Measurements from ENCODE around the gene ZBTB17.
"Not testable (repeated sequence)": the region's sequence is repeated elsewhere in the genome, so short reads cannot be mapped to it uniquely, and the experiment has no call there.

Gene ZBTB17

GRCh38 chr1:15983275-15983674, 7.4 kb upstream of the ZBTB17 start:
- H2BK120ac ChIP-seq (ENCODE audit: low read depth, low read length), result no peak overlapping the region

GRCh38 chr1:15981679-15982078, 5.8 kb upstream of the ZBTB17 start:
- no peak overlapping the region for H2BK120ac ChIP-seq (ENCODE audit: low read depth, low read length)
- H3K9ac ChIP-seq (ENCODE audit: low read length), result no peak overlapping the region
- no peak overlapping the region for H3K4me2 ChIP-seq (ENCODE audit: low read length, poor library complexity, severe bottlenecking)
- H3K79me1 ChIP-seq (replicated peaks; ENCODE audit: low read length, poor library complexity, severe bottlenecking), result no peaks in the 10 kb centered on the region
- no peak overlapping the region for H3K14ac ChIP-seq (ENCODE audit: low read length in 2 of 2)
- H2BK12ac ChIP-seq (ENCODE audit: low read length in 2 of 2), result no peak overlapping the region
- no peak overlapping the region for H3K4ac ChIP-seq (ENCODE audit: low read depth in 1 of 2, low read length in 2 of 2)
- H3K23ac ChIP-seq (ENCODE audit: low read length in 2 of 2), result no peak overlapping the region
- H3K27ac ChIP-seq (ENCODE audit: low read length, poor library complexity, severe bottlenecking), result no peak overlapping the region
- no peak overlapping the region for H3K18ac ChIP-seq (ENCODE audit: low read depth in 1 of 2, low read length in 2 of 2)
- peaks cover under 1% of the 10 kb centered on the region for H3K4me1 ChIP-seq (ENCODE audit: control insufficient read depth, insufficient read depth, low read depth, low read length)
- no peak overlapping the region for H4K91ac ChIP-seq (ENCODE audit: low read length)
- no peak overlapping the region for H2AFZ ChIP-seq (ENCODE audit: low read depth, low read length)
- 100% methylated on average over 1 of the region's 3 CpGs for WGBS
- H3K27me3 ChIP-seq (ENCODE audit: control insufficient read depth in 1 of 2, insufficient read depth in 1 of 2, low read length in 2 of 2), result peaks cover 0 to 4% of the 10 kb centered on the region in 2 experiments
- no peaks in the 10 kb centered on the region for H3K36me3 ChIP-seq (ENCODE audit: control insufficient read depth in 1 of 2, insufficient read depth in 2 of 2, low read depth in 1 of 2, low read length in 2 of 2)
- H2BK5ac ChIP-seq (ENCODE audit: low read depth, low read length, poor library complexity, severe bottlenecking), result no peak overlapping the region
- no peak overlapping the region for H3K4me3 ChIP-seq (ENCODE audit: insufficient read depth in 1 of 2, low read depth in 1 of 2, low read length in 2 of 2)
- peaks cover 13% of the 10 kb centered on the region for H3K9me3 ChIP-seq (ENCODE audit: control insufficient read depth, low read length)
- H4K8ac ChIP-seq (ENCODE audit: low read length), result no peak overlapping the region
- no peak for DNase-seq
- no peak overlapping the region for H2BK15ac ChIP-seq (ENCODE audit: low read depth, poor library complexity, severe bottlenecking)
- no peak overlapping the region for H2AK5ac ChIP-seq (ENCODE audit: low read length, severe bottlenecking)

More at GRCh38 chr1:15983275-15983674, 7.4 kb upstream of the ZBTB17 start:
- Histone ChIP-seq H3K9me3 (ENCODE audit: control insufficient read depth, low read length) (peaks cover 13% of the 10 kb centered on the region), H3K4me1 (ENCODE audit: control insufficient read depth, insufficient read depth, low read depth, low read length) (peaks cover 1% of the 10 kb centered on the region), H3K27me3 (ENCODE audit: control insufficient read depth in 1 of 2, insufficient read depth in 1 of 2, low read length in 2 of 2) (peaks cover 0 to 4% of the 10 kb centered on the region in 2 experiments), H3K4me3 (ENCODE audit: insufficient read depth in 1 of 2, low read depth in 1 of 2, low read length in 2 of 2) (peak overlapping the region in 1 of 2 experiments; percentile 36), H3K79me1 (replicated peaks; ENCODE audit: low read length, poor library complexity, severe bottlenecking) (no peaks in the 10 kb centered on the region), H2AK5ac (ENCODE audit: low read length, severe bottlenecking) (no peak overlapping the region), H2BK12ac (ENCODE audit: low read length in 2 of 2) (no peak overlapping the region), H2BK5ac (ENCODE audit: low read depth, low read length, poor library complexity, severe bottlenecking) (no peak overlapping the region), H3K9ac (ENCODE audit: low read length) (peak overlapping the region; percentile 72), H3K36me3 (ENCODE audit: control insufficient read depth in 1 of 2, insufficient read depth in 2 of 2, low read depth in 1 of 2, low read length in 2 of 2) (no peaks in the 10 kb centered on the region), H3K14ac (ENCODE audit: low read length in 2 of 2) (no peak overlapping the region), H2BK15ac (ENCODE audit: low read depth, poor library complexity, severe bottlenecking) (no peak overlapping the region), H3K4ac (ENCODE audit: low read depth in 1 of 2, low read length in 2 of 2) (no peak overlapping the region), H4K91ac (ENCODE audit: low read length) (no peak overlapping the region), H3K23ac (ENCODE audit: low read length in 2 of 2) (no peak overlapping the region), H3K27ac (ENCODE audit: low read length, poor library complexity, severe bottlenecking) (no peak overlapping the region), H3K18ac (ENCODE audit: low read depth in 1 of 2, low read length in 2 of 2) (no peak overlapping the region), H3K4me2 (ENCODE audit: low read length, poor library complexity, severe bottlenecking) (no peak overlapping the region), H2AFZ (ENCODE audit: low read depth, low read length) (no peak overlapping the region), H4K8ac (ENCODE audit: low read length) (no peak overlapping the region)
- no peak for DNase-seq
- WGBS, result 32% methylated on average over 1 of the region's 1 CpG

- not testable (repeated sequence) for H3K4ac ChIP-seq (ENCODE audit: low read depth in 1 of 2, low read length in 2 of 2); H3K27me3 ChIP-seq (ENCODE audit: control insufficient read depth in 1 of 2, insufficient read depth in 1 of 2, low read length in 2 of 2); H3K4me3 ChIP-seq (ENCODE audit: insufficient read depth in 1 of 2, low read depth in 1 of 2, low read length in 2 of 2); H2AK5ac ChIP-seq (ENCODE audit: low read length, severe bottlenecking); H2BK120ac ChIP-seq (ENCODE audit: low read depth, low read length); H3K18ac ChIP-seq (ENCODE audit: low read depth in 1 of 2, low read length in 2 of 2); H2BK12ac ChIP-seq (ENCODE audit: low read length in 2 of 2); H3K79me1 ChIP-seq (replicated peaks; ENCODE audit: low read length, poor library complexity, severe bottlenecking); H3K9ac ChIP-seq (ENCODE audit: low read length); H2AFZ ChIP-seq (ENCODE audit: low read depth, low read length); H2BK15ac ChIP-seq (ENCODE audit: low read depth, poor library complexity, severe bottlenecking); H3K23ac ChIP-seq (ENCODE audit: low read length in 2 of 2); H3K27ac ChIP-seq (ENCODE audit: low read length, poor library complexity, severe bottlenecking); H3K14ac ChIP-seq (ENCODE audit: low read length in 2 of 2); H3K4me2 ChIP-seq (ENCODE audit: low read length, poor library complexity, severe bottlenecking); DNase-seq; H4K91ac ChIP-seq (ENCODE audit: low read length); H2BK5ac ChIP-seq (ENCODE audit: low read depth, low read length, poor library complexity, severe bottlenecking); H3K36me3 ChIP-seq (ENCODE audit: control insufficient read depth in 1 of 2, insufficient read depth in 2 of 2, low read depth in 1 of 2, low read length in 2 of 2); H3K4me1 ChIP-seq (ENCODE audit: control insufficient read depth, insufficient read depth, low read depth, low read length); H4K8ac ChIP-seq (ENCODE audit: low read length)
- H3K9me3 ChIP-seq (ENCODE audit: control insufficient read depth, low read length), result peaks cover 13% of the 10 kb centered on the region
- WGBS, result 89% methylated on average over 3 of the region's 4 CpGs
Measured at GRCh38 chr1:15977947-15978346, 2.0 kb upstream of the ZBTB17 start.

GRCh38 chr1:15975358-15975804, 520 bp downstream of the ZBTB17 start:
- Histone ChIP-seq H3K4ac (ENCODE audit: low read depth in 1 of 2, low read length in 2 of 2) (peak overlapping the region in 1 of 2 experiments; percentile 65), H3K27me3 (ENCODE audit: control insufficient read depth in 1 of 2, insufficient read depth in 1 of 2, low read length in 2 of 2) (no peaks in the 10 kb centered on the region), H2BK15ac (ENCODE audit: low read depth, poor library complexity, severe bottlenecking) (peak overlapping the region; percentile 40), H4K8ac (ENCODE audit: low read length) (no peak overlapping the region), H3K79me1 (replicated peaks; ENCODE audit: low read length, poor library complexity, severe bottlenecking) (peaks cover 6% of the 10 kb centered on the region), H3K14ac (ENCODE audit: low read length in 2 of 2) (peak overlapping the region in 1 of 2 experiments; percentile 47), H2AK5ac (ENCODE audit: low read length, severe bottlenecking) (no peak overlapping the region), H2BK120ac (ENCODE audit: low read depth, low read length) (peak overlapping the region; percentile 76), H2BK5ac (ENCODE audit: low read depth, low read length, poor library complexity, severe bottlenecking) (no peak overlapping the region), H3K18ac (ENCODE audit: low read depth in 1 of 2, low read length in 2 of 2) (peak overlapping the region in 1 of 2 experiments; percentile 89), H3K4me2 (ENCODE audit: low read length, poor library complexity, severe bottlenecking) (peak overlapping the region; percentile 89), H3K27ac (ENCODE audit: low read length, poor library complexity, severe bottlenecking) (peak overlapping the region; percentile 50), H3K23ac (ENCODE audit: low read length in 2 of 2) (peak overlapping the region in 1 of 2 experiments; percentile 88), H3K9ac (ENCODE audit: low read length) (peak overlapping the region; percentile 91), H3K36me3 (ENCODE audit: control insufficient read depth in 1 of 2, insufficient read depth in 2 of 2, low read depth in 1 of 2, low read length in 2 of 2) (peaks cover 12 to 26% of the 10 kb centered on the region in 2 experiments), H4K91ac (ENCODE audit: low read length) (no peak overlapping the region), H2BK12ac (ENCODE audit: low read length in 2 of 2) (no peak overlapping the region), H3K4me1 (ENCODE audit: control insufficient read depth, insufficient read depth, low read depth, low read length) (peaks cover 2% of the 10 kb centered on the region), H2AFZ (ENCODE audit: low read depth, low read length) (peak overlapping the region; percentile 44), H3K9me3 (ENCODE audit: control insufficient read depth, low read length) (peaks cover 2% of the 10 kb centered on the region), H3K4me3 (ENCODE audit: insufficient read depth in 1 of 2, low read depth in 1 of 2, low read length in 2 of 2) (peak overlapping the region; percentile 82)
- WGBS, result 2% methylated on average over 39 of the region's 47 CpGs
- peak; percentile 73 for DNase-seq
